HL-60 (cell line): ENCODE data around the gene SARDH.

Experiments
- DNase-seq, 2 experiments: peaks; one replicate each; pipeline ENCODE4 v3.0.0-alpha.2; 2010 to 2020; ENCODE audit warnings: low read depth in 1 of 2, low spot score in 1 of 2
- H3K27ac ChIP-seq: fragments of 250-450 bp; sonication (Bioruptor Pico); replicated peaks from 2 replicates; pipeline ENCODE4 v1.5.1; 2020; ENCODE audit warnings: mild to moderate bottlenecking, moderate library complexity
- H3K27me3 ChIP-seq: fragments of 250-450 bp; sonication (Bioruptor Pico); 2 replicates; pipeline ENCODE4 v1.5.1; 2021; ENCODE audit warnings: mild to moderate bottlenecking, moderate library complexity; ENCODE audit not compliant: insufficient read depth, poor library complexity, severe bottlenecking
- H3K4me3 ChIP-seq: replicated peaks from 2 replicates; pipeline ENCODE4 v1.5.1; 2011; ENCODE audit warnings: mild to moderate bottlenecking, control low read depth, low read length; ENCODE audit not compliant: insufficient read depth
- GABPA ChIP-seq: IDR thresholded peaks from 2 replicates; pipeline ENCODE4 v1.6.1; 2012; ENCODE audit warnings: low read depth
- POLR2AphosphoS5 ChIP-seq: IDR thresholded peaks from 2 replicates; pipeline ENCODE4 v1.6.1; 2012; ENCODE audit warnings: low read depth
- SPI1 ChIP-seq: IDR thresholded peaks from 2 replicates; pipeline ENCODE4 v1.6.1; 2012; ENCODE audit warnings: low read depth, mild to moderate bottlenecking, borderline replicate concordance
- TF ChIP-seq, protein P1 (sequence below): IDR thresholded peaks from 2 replicates; pipeline ENCODE4 v1.6.1; 2012; ENCODE audit warnings: low read depth; ENCODE audit not compliant: insufficient replicate concordance
- TF ChIP-seq, protein P2 (sequence below): IDR thresholded peaks from one replicate; pipeline ENCODE4 v1.5.1; 2011; ENCODE audit warnings: low read length, control low read depth, inconsistent platforms; ENCODE audit not compliant: insufficient read depth

The SARDH gene

DNA sequence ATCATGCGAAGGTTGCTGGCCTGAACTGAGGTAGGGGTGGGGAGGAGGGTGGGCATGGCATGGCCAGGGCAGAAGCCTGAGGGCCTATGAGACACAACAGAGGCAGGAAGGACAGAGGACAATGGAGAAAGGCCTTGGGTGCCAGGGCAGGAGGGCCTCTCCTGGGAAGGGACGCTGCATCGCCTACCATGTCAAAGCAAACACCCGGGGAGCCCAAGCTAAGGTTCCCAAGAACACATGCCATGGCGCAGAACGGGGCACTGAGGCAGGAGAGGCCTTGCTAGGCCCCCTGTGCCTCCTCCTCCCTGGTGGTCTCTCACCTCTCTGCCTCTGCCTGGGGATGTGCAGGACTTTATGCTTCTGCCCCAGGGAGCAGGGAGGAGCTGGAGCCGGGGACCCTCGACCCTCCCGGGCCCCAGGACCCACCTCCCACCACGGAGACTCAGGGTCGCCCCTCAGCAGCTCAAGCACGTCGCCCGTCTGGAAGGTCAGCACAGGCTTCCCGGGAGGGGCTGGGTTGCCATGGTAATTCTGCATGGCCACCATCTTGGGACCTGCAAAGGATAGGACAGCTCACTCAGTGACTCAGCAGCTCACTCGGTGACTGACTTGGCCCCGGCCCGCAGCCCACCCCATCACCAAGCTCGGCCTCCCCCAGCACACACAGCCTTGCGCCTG is 40.3 kb upstream of the SARDH start:
- TF ChIP-seq GABPA (no peak), SPI1 (no peak), POLR2AphosphoS5 (no peak)
- TF ChIP-seq, protein P1, sequence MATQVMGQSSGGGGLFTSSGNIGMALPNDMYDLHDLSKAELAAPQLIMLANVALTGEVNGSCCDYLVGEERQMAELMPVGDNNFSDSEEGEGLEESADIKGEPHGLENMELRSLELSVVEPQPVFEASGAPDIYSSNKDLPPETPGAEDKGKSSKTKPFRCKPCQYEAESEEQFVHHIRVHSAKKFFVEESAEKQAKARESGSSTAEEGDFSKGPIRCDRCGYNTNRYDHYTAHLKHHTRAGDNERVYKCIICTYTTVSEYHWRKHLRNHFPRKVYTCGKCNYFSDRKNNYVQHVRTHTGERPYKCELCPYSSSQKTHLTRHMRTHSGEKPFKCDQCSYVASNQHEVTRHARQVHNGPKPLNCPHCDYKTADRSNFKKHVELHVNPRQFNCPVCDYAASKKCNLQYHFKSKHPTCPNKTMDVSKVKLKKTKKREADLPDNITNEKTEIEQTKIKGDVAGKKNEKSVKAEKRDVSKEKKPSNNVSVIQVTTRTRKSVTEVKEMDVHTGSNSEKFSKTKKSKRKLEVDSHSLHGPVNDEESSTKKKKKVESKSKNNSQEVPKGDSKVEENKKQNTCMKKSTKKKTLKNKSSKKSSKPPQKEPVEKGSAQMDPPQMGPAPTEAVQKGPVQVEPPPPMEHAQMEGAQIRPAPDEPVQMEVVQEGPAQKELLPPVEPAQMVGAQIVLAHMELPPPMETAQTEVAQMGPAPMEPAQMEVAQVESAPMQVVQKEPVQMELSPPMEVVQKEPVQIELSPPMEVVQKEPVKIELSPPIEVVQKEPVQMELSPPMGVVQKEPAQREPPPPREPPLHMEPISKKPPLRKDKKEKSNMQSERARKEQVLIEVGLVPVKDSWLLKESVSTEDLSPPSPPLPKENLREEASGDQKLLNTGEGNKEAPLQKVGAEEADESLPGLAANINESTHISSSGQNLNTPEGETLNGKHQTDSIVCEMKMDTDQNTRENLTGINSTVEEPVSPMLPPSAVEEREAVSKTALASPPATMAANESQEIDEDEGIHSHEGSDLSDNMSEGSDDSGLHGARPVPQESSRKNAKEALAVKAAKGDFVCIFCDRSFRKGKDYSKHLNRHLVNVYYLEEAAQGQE = no peak
- TF ChIP-seq, protein P2, sequence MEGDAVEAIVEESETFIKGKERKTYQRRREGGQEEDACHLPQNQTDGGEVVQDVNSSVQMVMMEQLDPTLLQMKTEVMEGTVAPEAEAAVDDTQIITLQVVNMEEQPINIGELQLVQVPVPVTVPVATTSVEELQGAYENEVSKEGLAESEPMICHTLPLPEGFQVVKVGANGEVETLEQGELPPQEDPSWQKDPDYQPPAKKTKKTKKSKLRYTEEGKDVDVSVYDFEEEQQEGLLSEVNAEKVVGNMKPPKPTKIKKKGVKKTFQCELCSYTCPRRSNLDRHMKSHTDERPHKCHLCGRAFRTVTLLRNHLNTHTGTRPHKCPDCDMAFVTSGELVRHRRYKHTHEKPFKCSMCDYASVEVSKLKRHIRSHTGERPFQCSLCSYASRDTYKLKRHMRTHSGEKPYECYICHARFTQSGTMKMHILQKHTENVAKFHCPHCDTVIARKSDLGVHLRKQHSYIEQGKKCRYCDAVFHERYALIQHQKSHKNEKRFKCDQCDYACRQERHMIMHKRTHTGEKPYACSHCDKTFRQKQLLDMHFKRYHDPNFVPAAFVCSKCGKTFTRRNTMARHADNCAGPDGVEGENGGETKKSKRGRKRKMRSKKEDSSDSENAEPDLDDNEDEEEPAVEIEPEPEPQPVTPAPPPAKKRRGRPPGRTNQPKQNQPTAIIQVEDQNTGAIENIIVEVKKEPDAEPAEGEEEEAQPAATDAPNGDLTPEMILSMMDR = no peak
- no peaks in the 10 kb centered on the region for H3K27me3 ChIP-seq

DNA sequence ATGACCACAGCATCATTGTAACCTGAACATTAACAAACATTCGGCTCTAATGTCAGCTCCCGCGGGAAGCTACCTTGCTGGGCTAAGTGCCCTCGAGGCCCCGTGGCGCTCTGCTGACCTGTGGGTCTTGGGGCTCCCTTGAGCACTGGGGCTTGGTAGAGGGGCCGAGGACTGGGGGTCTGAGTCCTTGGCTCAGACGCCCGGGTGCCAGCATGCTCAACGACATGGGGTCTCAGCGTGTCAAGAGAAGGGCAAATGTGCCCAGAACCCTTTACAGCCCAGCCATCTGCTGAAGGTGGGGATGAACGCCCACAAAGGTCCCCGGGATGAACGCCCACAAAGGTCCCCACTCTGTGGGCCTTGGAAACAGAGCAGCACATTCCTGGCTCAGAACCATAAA is 39.7 kb upstream of the SARDH start:
- no peak for TF ChIP-seq SPI1
- no peak for TF ChIP-seq POLR2AphosphoS5
- TF ChIP-seq, protein P1 = no peak
- TF ChIP-seq, protein P2 = no peak
- no peak for TF ChIP-seq GABPA
- Histone ChIP-seq H3K27me3 (no peaks in the 10 kb centered on the region), H3K27ac (no peak overlapping the region), H3K4me3 (no peak overlapping the region)
- DNase-seq = no peak

More for the DNA sequence above, 40.3 kb upstream of the SARDH start:
- H3K4me3 ChIP-seq = no peak overlapping the region
- no peak overlapping the region for H3K27ac ChIP-seq
- no peak for DNase-seq

DNA sequence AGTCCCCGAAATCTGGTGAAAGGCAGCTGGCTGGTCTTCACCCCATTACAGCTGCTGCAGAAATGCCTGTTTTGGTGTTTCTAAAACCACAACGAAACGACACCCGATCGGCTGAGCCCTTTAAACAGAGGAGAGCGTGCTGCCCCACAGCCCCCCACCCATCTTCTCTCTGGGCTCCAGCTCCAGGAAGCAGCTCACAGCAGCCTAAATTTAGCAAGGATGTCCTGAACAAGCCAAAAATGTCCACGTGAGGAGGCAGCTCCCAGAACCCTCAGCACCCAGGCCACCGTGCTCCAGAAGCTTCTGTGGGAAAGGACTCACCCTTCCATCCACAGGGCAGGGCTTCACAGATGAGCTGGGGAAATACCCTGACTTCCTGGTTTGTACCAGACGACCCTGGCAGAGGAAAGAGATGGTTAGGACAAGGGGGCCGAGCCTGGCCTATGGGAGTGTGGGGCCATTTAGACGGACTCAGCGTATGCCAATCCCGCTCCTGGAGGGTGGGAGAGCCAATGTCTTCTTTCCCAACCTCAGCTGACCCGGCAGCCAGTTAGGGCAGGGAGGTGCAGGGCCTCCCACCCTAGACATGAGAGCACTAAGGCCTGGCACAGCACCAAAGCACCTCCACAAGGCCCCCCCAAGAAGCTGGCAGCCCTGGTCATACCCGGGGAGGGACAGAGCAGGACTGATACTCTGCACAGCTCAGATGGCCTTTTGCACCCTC is 39.1 kb upstream of the SARDH start:
- Histone ChIP-seq H3K27me3 (no peaks in the 10 kb centered on the region), H3K4me3 (no peak overlapping the region), H3K27ac (no peak overlapping the region)
- no peak for DNase-seq
- no peak for TF ChIP-seq POLR2AphosphoS5

DNA sequence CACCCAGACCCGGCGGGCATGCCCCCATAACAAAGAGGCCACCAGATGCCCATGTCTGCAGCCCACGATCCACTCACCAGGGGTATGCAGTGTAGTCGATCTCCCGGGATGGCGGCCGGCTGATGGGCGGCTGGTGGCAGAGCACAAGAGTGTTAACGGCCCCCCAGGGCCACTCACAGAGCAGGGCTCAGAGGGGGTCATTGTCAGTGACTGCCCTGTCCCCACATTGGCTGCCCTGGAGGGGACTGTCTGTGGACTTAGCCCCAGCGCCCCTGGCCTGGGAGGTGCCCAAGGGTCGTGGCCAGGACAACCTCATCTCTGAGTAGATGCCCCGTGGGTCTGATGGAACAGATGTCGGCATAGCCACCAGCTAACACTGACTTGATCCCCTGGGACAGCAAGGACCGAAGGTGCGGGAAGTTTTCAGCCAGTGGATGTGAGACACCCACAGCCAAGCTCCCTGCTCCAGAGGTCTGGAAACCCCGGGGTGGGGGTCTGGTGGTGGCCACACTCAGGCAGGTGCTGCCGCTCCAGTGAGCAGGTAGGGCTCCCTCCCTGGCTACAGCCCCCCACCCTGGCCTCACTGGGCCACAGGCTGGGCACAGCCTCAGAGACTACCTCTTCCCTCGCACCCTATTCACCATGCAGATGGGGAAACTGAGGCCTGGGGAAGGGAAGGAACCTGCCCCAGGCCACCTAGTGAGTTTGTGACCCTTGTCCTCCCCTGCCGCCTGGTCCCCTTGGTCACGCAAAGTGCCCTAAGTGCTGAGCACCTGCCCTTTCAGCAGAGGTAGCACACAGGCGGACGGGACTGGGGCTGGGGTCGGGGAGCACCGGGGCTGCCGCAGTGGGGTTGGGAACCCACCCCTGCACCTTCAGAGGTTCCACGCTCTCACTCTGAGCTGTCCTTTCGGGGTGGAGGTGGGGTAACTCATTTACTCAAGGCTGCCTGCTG is 38.1 kb upstream of the SARDH start:
- Histone ChIP-seq H3K27ac (no peak overlapping the region), H3K27me3 (no peaks in the 10 kb centered on the region), H3K4me3 (no peak overlapping the region)
- DNase-seq = no peak
- TF ChIP-seq POLR2AphosphoS5 = no peak
- TF ChIP-seq, protein P2 = no peak
- TF ChIP-seq GABPA = no peak
- TF ChIP-seq, protein P1 = no peak
- TF ChIP-seq SPI1 = no peak
